Smooth muscle cell (in vitro differentiated cells): ENCODE results near the gene SULT1B1. TPM values are rescaled to one million over a fixed set of nuclear protein-coding genes. Genes with fewer than 3 reads are reported as not detected.

Experiments
- DNase-seq: peaks from one replicate; lab custom pipeline; 2025; ENCODE audit not compliant: unreplicated experiment; lab: John Stamatoyannopoulos, UW
- H2AFZ ChIP-seq: fragments of 200-600 bp; sonication (generic); 2 replicates; pipeline ENCODE4 v1.6.0; 2016; ENCODE audit warnings: antibody characterized with exemption, low read depth, mild to moderate bottlenecking
- H3F3A ChIP-seq: fragments of 200-600 bp; sonication (generic); 2 replicates; pipeline ENCODE4 v1.6.0; 2017; ENCODE audit warnings: antibody characterized with exemption, low read depth
- H3K27ac ChIP-seq: fragments of 200-600 bp; sonication (generic); 2 replicates; pipeline ENCODE4 v1.5.1; 2016; ENCODE audit warnings: low read depth, mild to moderate bottlenecking
- H3K27me3 ChIP-seq: fragments of 200-600 bp; sonication (generic); 2 replicates; pipeline ENCODE4 v1.6.1; 2016; ENCODE audit warnings: low read depth, mild to moderate bottlenecking
- H3K36me3 ChIP-seq: fragments of 200-600 bp; sonication (generic); 2 replicates; pipeline ENCODE4 v1.5.1; 2016; ENCODE audit warnings: low read depth
- H3K4me1 ChIP-seq: fragments of 200-600 bp; sonication (generic); 2 replicates; pipeline ENCODE4 v1.5.1; 2016; ENCODE audit warnings: low read depth
- H3K4me2 ChIP-seq: fragments of 200-600 bp; sonication (generic); 2 replicates; pipeline ENCODE4 v1.6.0; 2016; ENCODE audit warnings: mild to moderate bottlenecking
- H3K4me3 ChIP-seq: fragments of 200-600 bp; sonication (generic); 2 replicates; pipeline ENCODE4 v1.5.1; 2016; ENCODE audit warnings: mild to moderate bottlenecking
- H3K79me2 ChIP-seq: fragments of 200-600 bp; sonication (generic); 2 replicates; pipeline ENCODE4 v1.6.0; 2016; ENCODE audit warnings: low read depth, mild to moderate bottlenecking
- H3K9ac ChIP-seq: fragments of 200-600 bp; sonication (generic); 2 replicates; pipeline ENCODE4 v1.6.0; 2016; ENCODE audit warnings: low read depth
- H3K9me3 ChIP-seq: fragments of 200-600 bp; sonication (generic); replicated peaks from 2 replicates; pipeline ENCODE4 v1.5.1; 2016; ENCODE audit warnings: low read depth
- H4K20me1 ChIP-seq: fragments of 200-600 bp; sonication (generic); 2 replicates; pipeline ENCODE4 v1.6.0; 2016; ENCODE audit warnings: low read depth
- CTCF ChIP-seq: fragments of 200-600 bp; sonication (generic); IDR thresholded peaks from 2 replicates; pipeline ENCODE4 v1.5.1; 2017; ENCODE audit warnings: borderline replicate concordance, mild to moderate bottlenecking, antibody characterized with exemption; ENCODE audit not compliant: insufficient read depth, poor library complexity, severe bottlenecking
- WGBS: methylation state at CpG from one replicate; pipeline ENCODE4 v1.1.7; 2016; ENCODE audit warnings: low lambda C conversion rate; 5-methylcytosine and 5-hydroxymethylcytosine counted together
- polyA plus RNA-seq: library from polyadenylated mRNA; unstranded; fragments of >200 nt; fragmentation: Nextera tagmentation; extraction: Ambion mirVana; gene quantifications from 2 replicates; pipeline ENCODE4 v1.2.1, GENCODE V29; 2016
- total RNA-seq: library from RNA; depleted of rRNA; stranded (reverse); fragments of >200 nt; gene quantifications from 2 replicates; pipeline ENCODE4 v1.2.3, GENCODE V29; 2014

Gene SULT1B1
- total and polyA plus RNA-seq, 2 experiments from 2014 or later = not detected

GRCh38 chr4:69718396-69719271 lies 41.8 kb downstream of the SULT1B1 start:
- no peaks in the 10 kb centered on the region for H3K27me3 ChIP-seq
- no peak overlapping the region for H3K4me3 ChIP-seq
- no peaks in the 10 kb centered on the region for H3K9me3 ChIP-seq
- no peak for DNase-seq
- H3K4me1 ChIP-seq = no peaks in the 10 kb centered on the region
- H3F3A ChIP-seq = no peaks in the 10 kb centered on the region
- 81% methylated on average over 4 of the region's 4 CpGs for WGBS
- H3K27ac ChIP-seq = no peak overlapping the region
- no peak for TF ChIP-seq CTCF
- no peaks in the 10 kb centered on the region for H4K20me1 ChIP-seq
- no peak overlapping the region for H2AFZ ChIP-seq
- H3K9ac ChIP-seq = no peak overlapping the region
- H3K4me2 ChIP-seq = no peak overlapping the region
- H3K36me3 ChIP-seq = no peaks in the 10 kb centered on the region
- no peaks in the 10 kb centered on the region for H3K79me2 ChIP-seq

GRCh38 chr4:69717778-69718177 lies 42.6 kb downstream of the SULT1B1 start:
- Histone ChIP-seq H2AFZ (no peak overlapping the region), H3K27me3 (no peaks in the 10 kb centered on the region), H3K36me3 (no peaks in the 10 kb centered on the region), H3K4me3 (no peak overlapping the region), H3K27ac (no peak overlapping the region), H3K9me3 (no peaks in the 10 kb centered on the region), H3K4me2 (no peak overlapping the region), H3K9ac (no peak overlapping the region), H3K79me2 (no peaks in the 10 kb centered on the region), H3K4me1 (no peaks in the 10 kb centered on the region), H4K20me1 (no peaks in the 10 kb centered on the region), H3F3A (no peaks in the 10 kb centered on the region)
- no peak for DNase-seq
- TF ChIP-seq CTCF = no peak

DNA sequence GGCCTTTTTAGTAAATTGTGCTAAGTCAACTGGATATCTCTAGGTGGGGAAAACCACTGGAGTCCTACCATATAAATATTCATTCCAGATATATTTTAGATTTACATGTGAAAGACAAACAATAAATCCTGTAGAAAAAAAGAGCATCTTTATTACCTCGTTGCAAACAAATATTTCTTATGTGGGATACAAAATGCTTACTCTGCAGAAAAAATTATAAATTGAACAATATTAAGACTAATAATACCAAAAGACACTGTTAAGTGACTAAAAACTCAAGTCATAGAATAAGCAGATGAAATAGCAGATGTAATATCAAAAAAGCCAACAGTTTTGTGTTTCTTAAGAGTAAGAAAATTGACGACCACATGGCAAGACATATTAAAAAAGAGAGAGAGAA lies 43.8 kb downstream of the SULT1B1 start:
- Histone ChIP-seq H3K9ac (no peak overlapping the region), H2AFZ (no peak overlapping the region), H3K36me3 (no peaks in the 10 kb centered on the region), H3K4me1 (no peaks in the 10 kb centered on the region), H3K27ac (no peak overlapping the region), H3K4me3 (no peak overlapping the region), H4K20me1 (no peaks in the 10 kb centered on the region), H3K79me2 (no peaks in the 10 kb centered on the region), H3K9me3 (no peaks in the 10 kb centered on the region), H3F3A (no peaks in the 10 kb centered on the region), H3K27me3 (no peaks in the 10 kb centered on the region), H3K4me2 (no peak overlapping the region)
- DNase-seq = no peak
- 93% methylated on average over 2 of the region's 2 CpGs for WGBS
- TF ChIP-seq CTCF = no peak

DNA sequence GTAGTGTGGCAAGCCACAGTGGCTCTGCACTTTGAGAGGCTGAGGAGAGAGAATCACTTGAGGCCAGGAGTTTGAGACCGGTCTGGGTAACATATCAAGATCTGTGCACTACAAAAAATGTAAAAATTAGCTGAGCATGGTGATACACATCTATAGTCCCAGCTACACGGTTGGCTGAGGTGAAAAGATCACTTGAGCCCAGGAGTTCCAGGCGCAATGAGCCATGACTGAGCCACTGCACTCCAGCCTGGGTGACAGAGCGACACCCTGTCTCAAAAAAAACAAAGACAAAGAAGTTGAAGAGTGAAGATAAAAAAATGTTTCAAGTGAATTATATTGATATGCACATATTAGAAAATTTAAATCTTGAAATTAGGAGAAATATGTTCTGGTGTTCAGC lies 46.3 kb downstream of the SULT1B1 start:
- WGBS = 76% methylated on average over 4 of the region's 4 CpGs
- Histone ChIP-seq H4K20me1 (no peaks in the 10 kb centered on the region), H3K27me3 (no peaks in the 10 kb centered on the region), H3K9ac (no peak overlapping the region), H3F3A (no peaks in the 10 kb centered on the region), H2AFZ (no peak overlapping the region), H3K79me2 (no peaks in the 10 kb centered on the region), H3K4me3 (no peak overlapping the region), H3K36me3 (no peaks in the 10 kb centered on the region), H3K4me2 (no peak overlapping the region), H3K4me1 (no peaks in the 10 kb centered on the region), H3K27ac (no peak overlapping the region), H3K9me3 (no peaks in the 10 kb centered on the region)
- no peak for DNase-seq
- no peak for TF ChIP-seq CTCF
